Neural cell (in vitro differentiated cells): ENCODE data around the gene FSCN2. TPM values are rescaled to one million over a fixed set of nuclear protein-coding genes. Genes with fewer than 3 reads are reported as not detected.

Experiments
- H2AFZ ChIP-seq: fragments of 200-600, 300-800 bp; sonication (generic), shearing (Covaris generic); 2 replicates; pipeline ENCODE4 v1.6.0; 2014; ENCODE audit warnings: low read depth, mild to moderate bottlenecking, antibody characterized with exemption, low read length, moderate library complexity
- H3F3A ChIP-seq: fragments of 200-600 bp; shearing (Covaris generic); 2 replicates; pipeline ENCODE4 v1.6.1; 2016; ENCODE audit warnings: mild to moderate bottlenecking, moderate library complexity, mixed read lengths, antibody characterized with exemption, low read length; ENCODE audit not compliant: insufficient read depth, poor library complexity, severe bottlenecking
- H3K27ac ChIP-seq: fragments of 200-600, 300-800 bp; sonication (generic), shearing (Covaris generic); 2 replicates; pipeline ENCODE4 v1.5.1; 2014; ENCODE audit warnings: mild to moderate bottlenecking, low read length, moderate library complexity
- H3K27me3 ChIP-seq: fragments of 300-800, 200-600 bp; sonication (generic), shearing (Covaris generic); 2 replicates; pipeline ENCODE4 v1.6.0; 2014; ENCODE audit warnings: mild to moderate bottlenecking, low read depth, low read length, moderate library complexity; ENCODE audit not compliant: insufficient read depth
- H3K36me3 ChIP-seq: fragments of 300-800, 200-600 bp; sonication (generic), shearing (Covaris generic); 2 replicates; pipeline ENCODE4 v1.5.1; 2014; ENCODE audit warnings: mild to moderate bottlenecking, antibody characterized with exemption, low read length, moderate library complexity; ENCODE audit not compliant: insufficient read depth
- H3K4me2 ChIP-seq: fragments of 300-800, 200-600 bp; sonication (generic), shearing (Covaris generic); 2 replicates; pipeline ENCODE4 v1.6.0; 2014; ENCODE audit warnings: mild to moderate bottlenecking, low read length
- H3K4me3 ChIP-seq: fragments of 300-800, 200-600 bp; sonication (generic), shearing (Covaris generic); 2 replicates; pipeline ENCODE4 v1.5.1; 2014; ENCODE audit warnings: mild to moderate bottlenecking, low read length, moderate library complexity
- H3K79me2 ChIP-seq: fragments of 200-600 bp; shearing (Covaris generic); replicated peaks from 2 replicates; pipeline ENCODE4 v1.6.0; 2014; ENCODE audit warnings: mild to moderate bottlenecking, low read length, moderate library complexity; ENCODE audit not compliant: insufficient read depth
- H3K9ac ChIP-seq: fragments of 300-800, 200-600 bp; sonication (generic), shearing (Covaris generic); 2 replicates; pipeline ENCODE4 v1.6.1; 2016; ENCODE audit warnings: mild to moderate bottlenecking, low read length, mixed read lengths
- H3K9me2 ChIP-seq: fragments of 200-600 bp; shearing (Covaris generic); 2 replicates; pipeline ENCODE4 v1.6.1; 2016; ENCODE audit warnings: mild to moderate bottlenecking, low read length, mixed read lengths; ENCODE audit not compliant: insufficient read depth
- H3K9me3 ChIP-seq: fragments of 200-600, 300-800 bp; sonication (generic), shearing (Covaris generic); 2 replicates; pipeline ENCODE4 v1.6.1; 2016; ENCODE audit warnings: mild to moderate bottlenecking, mixed run types, low read length, moderate library complexity, mixed read lengths
- H4K20me1 ChIP-seq: fragments of 200-600 bp; shearing (Covaris generic); 2 replicates; pipeline ENCODE4 v1.6.1; 2016; ENCODE audit warnings: mild to moderate bottlenecking, mixed run types; ENCODE audit not compliant: insufficient read depth
- EP300 ChIP-seq: fragments of 450-650 bp; conservative IDR thresholded peaks from 2 replicates; pipeline ENCODE4 v1.6.1; 2014; ENCODE audit warnings: antibody characterized with exemption, mild to moderate bottlenecking, moderate library complexity; ENCODE audit not compliant: poor library complexity, severe bottlenecking
- EZH2 ChIP-seq: fragments of 200-600, 300-800 bp; shearing (Covaris generic), sonication (generic); IDR thresholded peaks from 2 replicates; pipeline ENCODE4 v1.6.1; 2014; ENCODE audit warnings: antibody characterized with exemption, low read length, borderline replicate concordance, mild to moderate bottlenecking; ENCODE audit not compliant: insufficient read depth, poor library complexity, severe bottlenecking
- MXI1 ChIP-seq: fragments of 450-650 bp; conservative IDR thresholded peaks from 2 replicates; pipeline ENCODE4 v1.6.1; 2014; ENCODE audit warnings: antibody characterized with exemption, mild to moderate bottlenecking; ENCODE audit not compliant: poor library complexity, severe bottlenecking
- POLR2AphosphoS5 ChIP-seq: IDR thresholded peaks from 2 replicates; pipeline ENCODE4 v1.6.1; 2012
- RAD21 ChIP-seq: fragments of 450-650 bp; conservative IDR thresholded peaks from 2 replicates; pipeline ENCODE4 v1.6.1; 2014; ENCODE audit warnings: antibody characterized with exemption, mild to moderate bottlenecking, moderate library complexity
- SMC3 ChIP-seq: fragments of 450-650 bp; conservative IDR thresholded peaks from 2 replicates; pipeline ENCODE4 v1.6.1; 2014; ENCODE audit warnings: antibody characterized with exemption, mild to moderate bottlenecking, moderate library complexity; ENCODE audit not compliant: poor library complexity
- TAF1 ChIP-seq: IDR thresholded peaks from 2 replicates; pipeline ENCODE4 v1.6.1; 2012; ENCODE audit warnings: low read depth
- polyA plus RNA-seq: library from polyadenylated mRNA; depleted of rRNA; stranded (reverse); fragments of >200 nt; gene quantifications from 2 replicates; pipeline ENCODE4 v1.2.3, GENCODE V29; 2014
- TF ChIP-seq, protein P1 (sequence below): fragments of 450-650 bp; IDR thresholded peaks from 2 replicates; pipeline ENCODE4 v1.5.1; 2014; ENCODE audit warnings: antibody characterized with exemption, mild to moderate bottlenecking, moderate library complexity; ENCODE audit not compliant: poor library complexity, severe bottlenecking
- TF ChIP-seq, protein P2 (sequence below): IDR thresholded peaks from 2 replicates; pipeline ENCODE4 v1.6.1; 2012; ENCODE audit warnings: borderline replicate concordance

Gene FSCN2
- polyA plus RNA-seq, 1 donor from 2014 or later, result 4.8 TPM

DNA sequence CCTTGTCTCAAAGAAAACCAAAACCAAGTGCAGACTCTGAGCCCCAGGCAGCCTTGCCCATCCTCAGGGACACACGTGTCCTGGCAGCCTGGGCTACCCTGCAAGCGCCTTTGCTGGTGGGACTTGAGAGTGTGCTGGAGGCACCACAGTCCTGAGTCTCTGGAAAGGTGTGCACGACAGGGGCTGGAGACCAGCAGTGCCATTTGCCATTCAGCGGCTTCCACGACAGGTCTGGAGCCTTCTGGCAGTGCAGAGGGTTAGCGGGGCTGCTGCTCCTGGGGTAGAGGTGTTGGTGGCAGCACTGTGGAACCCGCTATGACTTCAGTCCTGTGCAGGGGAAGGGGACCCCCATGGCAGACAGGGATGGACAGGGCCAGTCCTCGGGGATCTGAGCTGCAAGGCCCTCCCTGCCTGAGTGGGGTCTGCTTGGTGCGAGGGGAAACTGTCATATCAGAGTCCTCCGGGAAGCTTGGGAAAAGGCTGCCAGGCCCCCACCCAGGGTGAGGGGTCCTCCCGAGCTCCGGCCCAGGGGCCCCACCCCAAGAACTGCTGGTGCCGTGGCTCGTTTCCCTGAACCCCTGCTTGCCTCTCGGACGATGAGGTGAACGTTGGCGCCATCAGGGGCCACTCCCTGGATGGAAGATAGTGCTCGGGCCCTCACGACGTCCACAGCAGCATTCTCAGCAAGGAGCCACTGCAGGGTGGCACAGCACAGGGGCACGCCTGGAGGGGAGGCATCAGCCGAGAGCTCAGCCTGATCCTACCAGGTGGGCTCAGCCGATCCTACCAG, 17.2 kb downstream of the FSCN2 start:
- Histone ChIP-seq H3K79me2 (no peaks in the 10 kb centered on the region), H3F3A (no peaks in the 10 kb centered on the region), H3K36me3 (no peaks in the 10 kb centered on the region), H3K9ac (no peak overlapping the region), H3K4me3 (no peak overlapping the region), H3K4me2 (no peak overlapping the region), H3K9me3 (no peaks in the 10 kb centered on the region), H3K9me2 (no peaks in the 10 kb centered on the region), H2AFZ (no peak overlapping the region), H4K20me1 (no peaks in the 10 kb centered on the region), H3K27ac (no peak overlapping the region), H3K27me3 (no peaks in the 10 kb centered on the region)
- TF ChIP-seq EZH2, result no peak
- TF ChIP-seq TAF1, result no peak
- no peak for TF ChIP-seq MXI1
- no peak for TF ChIP-seq SMC3

DNA sequence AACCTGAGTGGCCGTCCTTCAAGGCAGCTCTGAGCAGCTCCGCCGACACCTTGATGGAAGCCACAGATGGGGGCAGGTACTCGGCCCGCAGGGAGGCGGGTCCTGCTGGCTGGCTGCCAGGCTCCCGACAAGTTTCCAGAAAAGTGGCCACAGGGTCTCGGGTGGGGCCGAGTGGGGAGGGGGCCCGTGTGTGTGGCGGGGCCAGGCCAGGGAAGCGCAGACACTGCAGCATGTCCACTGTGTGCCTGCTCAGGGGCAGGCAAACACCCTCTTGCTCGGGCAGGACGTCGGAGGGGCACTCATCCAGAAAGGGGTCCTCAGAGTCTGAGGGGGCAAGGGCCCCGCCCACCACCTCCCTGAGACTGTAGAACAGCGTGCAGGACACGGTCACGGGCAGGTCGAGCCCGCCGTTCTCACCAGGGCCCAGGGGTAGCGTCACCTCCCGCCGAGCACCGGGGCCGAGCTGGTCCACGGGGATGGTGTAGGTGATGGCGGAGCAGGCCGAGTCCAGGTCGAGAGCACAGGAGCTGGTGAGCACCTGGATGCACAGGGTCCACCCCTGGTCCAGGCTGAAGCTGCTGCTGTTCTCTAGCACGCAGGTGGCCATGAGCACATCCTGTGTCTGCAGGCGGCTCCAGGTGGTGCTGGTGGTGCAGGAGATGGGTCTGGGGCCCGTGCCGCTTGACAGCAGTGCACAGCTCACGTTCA, 18.9 kb downstream of the FSCN2 start:
- peaks cover 3% of the 10 kb centered on the region for H3K27me3 ChIP-seq
- no peak overlapping the region for H2AFZ ChIP-seq
- H3K79me2 ChIP-seq, result peaks cover 13% of the 10 kb centered on the region
- H3K9me2 ChIP-seq, result no peaks in the 10 kb centered on the region
- H3K27ac ChIP-seq, result no peak overlapping the region
- H3K36me3 ChIP-seq, result no peaks in the 10 kb centered on the region
- no peaks in the 10 kb centered on the region for H4K20me1 ChIP-seq
- no peak for TF ChIP-seq TAF1
- TF ChIP-seq, protein P1, sequence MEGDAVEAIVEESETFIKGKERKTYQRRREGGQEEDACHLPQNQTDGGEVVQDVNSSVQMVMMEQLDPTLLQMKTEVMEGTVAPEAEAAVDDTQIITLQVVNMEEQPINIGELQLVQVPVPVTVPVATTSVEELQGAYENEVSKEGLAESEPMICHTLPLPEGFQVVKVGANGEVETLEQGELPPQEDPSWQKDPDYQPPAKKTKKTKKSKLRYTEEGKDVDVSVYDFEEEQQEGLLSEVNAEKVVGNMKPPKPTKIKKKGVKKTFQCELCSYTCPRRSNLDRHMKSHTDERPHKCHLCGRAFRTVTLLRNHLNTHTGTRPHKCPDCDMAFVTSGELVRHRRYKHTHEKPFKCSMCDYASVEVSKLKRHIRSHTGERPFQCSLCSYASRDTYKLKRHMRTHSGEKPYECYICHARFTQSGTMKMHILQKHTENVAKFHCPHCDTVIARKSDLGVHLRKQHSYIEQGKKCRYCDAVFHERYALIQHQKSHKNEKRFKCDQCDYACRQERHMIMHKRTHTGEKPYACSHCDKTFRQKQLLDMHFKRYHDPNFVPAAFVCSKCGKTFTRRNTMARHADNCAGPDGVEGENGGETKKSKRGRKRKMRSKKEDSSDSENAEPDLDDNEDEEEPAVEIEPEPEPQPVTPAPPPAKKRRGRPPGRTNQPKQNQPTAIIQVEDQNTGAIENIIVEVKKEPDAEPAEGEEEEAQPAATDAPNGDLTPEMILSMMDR, result no peak
- TF ChIP-seq, protein P2, sequence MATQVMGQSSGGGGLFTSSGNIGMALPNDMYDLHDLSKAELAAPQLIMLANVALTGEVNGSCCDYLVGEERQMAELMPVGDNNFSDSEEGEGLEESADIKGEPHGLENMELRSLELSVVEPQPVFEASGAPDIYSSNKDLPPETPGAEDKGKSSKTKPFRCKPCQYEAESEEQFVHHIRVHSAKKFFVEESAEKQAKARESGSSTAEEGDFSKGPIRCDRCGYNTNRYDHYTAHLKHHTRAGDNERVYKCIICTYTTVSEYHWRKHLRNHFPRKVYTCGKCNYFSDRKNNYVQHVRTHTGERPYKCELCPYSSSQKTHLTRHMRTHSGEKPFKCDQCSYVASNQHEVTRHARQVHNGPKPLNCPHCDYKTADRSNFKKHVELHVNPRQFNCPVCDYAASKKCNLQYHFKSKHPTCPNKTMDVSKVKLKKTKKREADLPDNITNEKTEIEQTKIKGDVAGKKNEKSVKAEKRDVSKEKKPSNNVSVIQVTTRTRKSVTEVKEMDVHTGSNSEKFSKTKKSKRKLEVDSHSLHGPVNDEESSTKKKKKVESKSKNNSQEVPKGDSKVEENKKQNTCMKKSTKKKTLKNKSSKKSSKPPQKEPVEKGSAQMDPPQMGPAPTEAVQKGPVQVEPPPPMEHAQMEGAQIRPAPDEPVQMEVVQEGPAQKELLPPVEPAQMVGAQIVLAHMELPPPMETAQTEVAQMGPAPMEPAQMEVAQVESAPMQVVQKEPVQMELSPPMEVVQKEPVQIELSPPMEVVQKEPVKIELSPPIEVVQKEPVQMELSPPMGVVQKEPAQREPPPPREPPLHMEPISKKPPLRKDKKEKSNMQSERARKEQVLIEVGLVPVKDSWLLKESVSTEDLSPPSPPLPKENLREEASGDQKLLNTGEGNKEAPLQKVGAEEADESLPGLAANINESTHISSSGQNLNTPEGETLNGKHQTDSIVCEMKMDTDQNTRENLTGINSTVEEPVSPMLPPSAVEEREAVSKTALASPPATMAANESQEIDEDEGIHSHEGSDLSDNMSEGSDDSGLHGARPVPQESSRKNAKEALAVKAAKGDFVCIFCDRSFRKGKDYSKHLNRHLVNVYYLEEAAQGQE, result no peak
- no peak for TF ChIP-seq EZH2
- no peak for TF ChIP-seq MXI1
- TF ChIP-seq RAD21, result no peak
- TF ChIP-seq EP300, result no peak
- no peak for TF ChIP-seq POLR2AphosphoS5
- no peak for TF ChIP-seq SMC3
- H3K4me3 ChIP-seq, result no peak overlapping the region
- no peaks in the 10 kb centered on the region for H3F3A ChIP-seq
- H3K4me2 ChIP-seq, result no peak overlapping the region
- no peak overlapping the region for H3K9ac ChIP-seq
- no peaks in the 10 kb centered on the region for H3K9me3 ChIP-seq
